BJ (cell line): ENCODE data around the gene RAVER1. TPM values are rescaled to one million over a fixed set of nuclear protein-coding genes. Genes with fewer than 3 reads are reported as not detected.
A peak's percentile ranks its signal among the peaks of the same experiment; 100 is the strongest.

ENCODE experiments used
- CTCF ChIA-PET: fragments of 350-600 bp; formaldehyde crosslinking; extraction: SDS; loops from one replicate; lab custom pipeline; 2021; ENCODE audit warnings: antibody characterized with exemption, inconsistent platforms; lab: Yijun Ruan, JAX
- POLR2A ChIA-PET: fragments of 300-600 bp; sonication (Branson Sonifier 250); formaldehyde crosslinking; extraction: SDS; loops from one replicate; lab custom pipeline; 2021; ENCODE audit warnings: antibody characterized with exemption; lab: Charles Lee
- DNase-seq: peaks from one replicate; pipeline ENCODE4 v3.0.0-alpha.2; 2011; ENCODE audit warnings: low read depth
- H3K27me3 ChIP-seq: 2 replicates; pipeline ENCODE4 v1.6.0; 2011; ENCODE audit warnings: low read length; ENCODE audit not compliant: control insufficient read depth, insufficient read depth
- H3K36me3 ChIP-seq: 2 replicates; pipeline ENCODE4 v1.5.1; 2011; ENCODE audit warnings: low read length; ENCODE audit not compliant: control insufficient read depth, insufficient read depth
- H3K4me3 ChIP-seq: 2 replicates; pipeline ENCODE4 v1.5.1; 2011; ENCODE audit warnings: low read depth, mild to moderate bottlenecking, control low read depth, low read length
- polyA plus RNA-seq: library from polyadenylated mRNA; depleted of rRNA; stranded (reverse); fragments of >200 nt; gene quantifications from 2 replicates; pipeline ENCODE4 v1.2.3, GENCODE V29; 2011
- TF ChIP-seq, protein P1 (sequence below): IDR thresholded peaks from 2 replicates; pipeline ENCODE4 v1.5.1; 2011; ENCODE audit warnings: low read depth, mild to moderate bottlenecking, control low read depth, inconsistent platforms, low read length, moderate library complexity; ENCODE audit not compliant: insufficient read depth

The RAVER1 gene
- polyA plus RNA-seq, 1 experiment = 5.1 TPM

DNA sequence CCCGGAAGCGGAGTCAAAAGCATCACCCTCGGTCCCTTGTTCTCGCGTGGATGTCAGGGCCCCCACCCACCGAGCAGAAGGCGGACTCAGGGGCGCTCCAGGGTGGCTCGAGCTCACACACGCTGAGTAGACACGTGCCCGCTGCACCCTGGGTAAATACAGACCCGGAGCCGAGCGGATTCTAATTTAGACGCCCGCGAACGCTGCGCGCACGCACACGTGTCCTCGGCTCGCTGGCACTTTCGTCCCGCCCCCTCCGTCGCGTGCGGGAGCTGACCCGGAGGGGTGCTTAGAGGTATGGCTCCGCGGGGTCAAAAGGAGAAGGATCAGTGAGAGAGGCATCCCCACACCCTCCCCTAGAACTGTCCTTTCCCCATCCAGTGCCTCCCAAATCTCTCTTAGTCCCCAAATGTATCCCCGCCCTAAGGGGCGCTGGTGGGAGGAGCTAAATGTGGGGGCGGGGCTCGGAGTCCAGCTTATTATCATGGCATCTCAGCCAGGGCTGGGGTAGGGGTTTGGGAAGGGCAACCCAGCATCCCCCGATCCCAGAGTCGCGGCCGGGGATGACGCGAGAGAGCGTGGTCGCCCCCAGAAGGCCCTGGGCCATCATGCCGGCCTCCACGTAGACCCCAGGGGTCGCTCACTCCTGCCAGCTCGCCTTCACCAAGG lies 44.0 kb downstream of the RAVER1 start:
- DNase-seq = no peak
- TF ChIP-seq, protein P1, sequence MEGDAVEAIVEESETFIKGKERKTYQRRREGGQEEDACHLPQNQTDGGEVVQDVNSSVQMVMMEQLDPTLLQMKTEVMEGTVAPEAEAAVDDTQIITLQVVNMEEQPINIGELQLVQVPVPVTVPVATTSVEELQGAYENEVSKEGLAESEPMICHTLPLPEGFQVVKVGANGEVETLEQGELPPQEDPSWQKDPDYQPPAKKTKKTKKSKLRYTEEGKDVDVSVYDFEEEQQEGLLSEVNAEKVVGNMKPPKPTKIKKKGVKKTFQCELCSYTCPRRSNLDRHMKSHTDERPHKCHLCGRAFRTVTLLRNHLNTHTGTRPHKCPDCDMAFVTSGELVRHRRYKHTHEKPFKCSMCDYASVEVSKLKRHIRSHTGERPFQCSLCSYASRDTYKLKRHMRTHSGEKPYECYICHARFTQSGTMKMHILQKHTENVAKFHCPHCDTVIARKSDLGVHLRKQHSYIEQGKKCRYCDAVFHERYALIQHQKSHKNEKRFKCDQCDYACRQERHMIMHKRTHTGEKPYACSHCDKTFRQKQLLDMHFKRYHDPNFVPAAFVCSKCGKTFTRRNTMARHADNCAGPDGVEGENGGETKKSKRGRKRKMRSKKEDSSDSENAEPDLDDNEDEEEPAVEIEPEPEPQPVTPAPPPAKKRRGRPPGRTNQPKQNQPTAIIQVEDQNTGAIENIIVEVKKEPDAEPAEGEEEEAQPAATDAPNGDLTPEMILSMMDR = 0 out of 2 replicates have a peak, but pooled peaks have one; percentile 6
- Histone ChIP-seq H3K27me3 (peaks cover 8% of the 10 kb centered on the region), H3K4me3 (peak overlapping the region; percentile 55), H3K36me3 (peaks cover 8% of the 10 kb centered on the region)
- ChIA-PET POLR2A (interaction anchor here (0.6 to 0.9 kb wide), 2 partner anchors 9 to 45 kb away, joined by 3 read pairs; no protein-coding TSS in a partner anchor), CTCF (interaction anchor here (0.6 to 6.6 kb wide), 8 partner anchors 12 to 358 kb away, joined by 3 to 45 read pairs (median 4); partner anchors contain the start of gene ICAM1)

DNA sequence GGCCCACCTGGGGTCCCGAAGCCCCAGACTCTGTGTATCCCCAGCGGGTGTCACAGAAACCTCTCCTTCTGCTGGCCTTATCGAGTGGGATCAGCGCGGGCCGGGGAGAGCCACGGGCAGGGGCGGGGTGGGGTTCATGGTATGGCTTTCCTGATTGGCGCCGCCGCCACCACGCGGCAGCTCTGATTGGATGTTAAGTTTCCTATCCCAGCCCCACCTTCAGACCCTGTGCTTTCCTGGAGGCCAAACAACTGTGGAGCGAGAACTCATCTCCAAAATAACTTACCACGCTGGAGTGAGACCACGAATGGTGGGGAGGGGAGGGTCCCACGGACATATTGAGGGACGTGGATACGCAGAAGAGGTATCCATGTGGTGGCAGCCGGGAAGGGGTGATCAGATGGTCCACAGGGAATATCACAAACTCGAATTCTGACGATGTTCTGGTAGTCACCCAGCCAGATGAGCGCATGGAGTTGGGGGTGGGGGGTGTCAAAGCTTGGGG lies 44.6 kb downstream of the RAVER1 start:
- POLR2A ChIA-PET = interaction anchor here (0.9 kb wide), 1 partner anchor 8 kb away, joined by 3 read pairs; no protein-coding TSS in a partner anchor
- DNase-seq = no peak
- Histone ChIP-seq H3K36me3 (peaks cover 11% of the 10 kb centered on the region), H3K4me3 (peak overlapping the region; percentile 55), H3K27me3 (peaks cover 6% of the 10 kb centered on the region)
- TF ChIP-seq, protein P1 = no peak
- CTCF ChIA-PET = interaction anchor here (0.8 to 6.6 kb wide), 5 partner anchors 12 to 357 kb away, joined by 3 to 45 read pairs (median 4); partner anchors contain the start of gene ICAM1

DNA sequence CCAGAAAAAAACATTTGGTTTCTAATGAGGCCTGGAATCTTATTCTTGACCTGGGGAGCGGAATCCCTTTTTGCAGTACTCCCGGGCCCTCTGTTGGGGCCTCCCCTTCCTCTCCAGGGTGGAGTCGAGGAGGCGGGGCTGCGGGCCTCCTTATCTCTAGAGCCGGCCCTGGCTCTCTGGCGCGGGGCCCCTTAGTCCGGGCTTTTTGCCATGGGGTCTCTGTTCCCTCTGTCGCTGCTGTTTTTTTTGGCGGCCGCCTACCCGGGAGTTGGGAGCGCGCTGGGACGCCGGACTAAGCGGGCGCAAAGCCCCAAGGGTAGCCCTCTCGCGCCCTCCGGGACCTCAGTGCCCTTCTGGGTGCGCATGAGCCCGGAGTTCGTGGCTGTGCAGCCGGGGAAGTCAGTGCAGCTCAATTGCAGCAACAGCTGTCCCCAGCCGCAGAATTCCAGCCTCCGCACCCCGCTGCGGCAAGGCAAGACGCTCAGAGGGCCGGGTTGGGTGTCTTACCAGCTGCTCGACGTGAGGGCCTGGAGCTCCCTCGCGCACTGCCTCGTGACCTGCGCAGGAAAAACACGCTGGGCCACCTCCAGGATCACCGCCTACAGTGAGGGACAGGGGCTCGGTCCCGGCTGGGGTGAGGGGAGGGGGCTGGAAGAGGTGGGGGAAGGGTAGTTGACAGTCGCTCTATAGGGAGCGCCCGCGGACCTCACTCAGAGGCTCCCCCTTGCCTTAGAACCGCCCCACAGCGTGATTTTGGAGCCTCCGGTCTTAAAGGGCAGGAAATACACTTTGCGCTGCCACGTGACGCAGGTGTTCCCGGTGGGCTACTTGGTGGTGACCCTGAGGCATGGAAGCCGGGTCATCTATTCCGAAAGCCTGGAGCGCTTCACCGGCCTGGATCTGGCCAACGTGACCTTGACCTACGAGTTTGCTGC lies 46.3 kb downstream of the RAVER1 start, which contains the start of gene ICAM4:
Gene ICAM4, plus strand, starts transcription at position 153 of the 935 bp plus-strand sequence. Its CDS starts 58 bp downstream, at position 211.
- H3K4me3 ChIP-seq = no peak within 1 kb of the TSS
- ChIA-PET POLR2A (no interaction called here), CTCF (interaction anchor here (1.1 to 6.6 kb wide), 2 partner anchors 17 to 101 kb away, joined by 3 to 45 read pairs; partner anchors contain the start of gene ICAM1)
- 0 out of 2 replicates have a peak, but pooled peaks cover 2% of the 10 kb centered on the region for H3K27me3 ChIP-seq
- H3K36me3 ChIP-seq = peaks cover 15% of the 10 kb centered on the region
- TF ChIP-seq, protein P1 = no peak
- DNase-seq = no peak

DNA sequence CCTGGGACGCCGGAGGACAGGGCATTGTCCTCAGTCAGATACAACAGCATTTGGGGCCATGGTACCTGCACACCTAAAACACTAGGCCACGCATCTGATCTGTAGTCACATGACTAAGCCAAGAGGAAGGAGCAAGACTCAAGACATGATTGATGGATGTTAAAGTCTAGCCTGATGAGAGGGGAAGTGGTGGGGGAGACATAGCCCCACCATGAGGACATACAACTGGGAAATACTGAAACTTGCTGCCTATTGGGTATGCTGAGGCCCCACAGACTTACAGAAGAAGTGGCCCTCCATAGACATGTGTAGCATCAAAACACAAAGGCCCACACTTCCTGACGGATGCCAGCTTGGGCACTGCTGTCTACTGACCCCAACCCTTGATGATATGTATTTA lies 47.9 kb downstream of the RAVER1 start:
- ChIA-PET POLR2A (no interaction called here), CTCF (interaction anchor here (0.7 kb wide), 1 partner anchor 27 kb away, joined by 3 read pairs; no protein-coding TSS in a partner anchor)

More for the DNA sequence above, 47.9 kb downstream of the RAVER1 start:
- Histone ChIP-seq H3K36me3 (peaks cover 15% of the 10 kb centered on the region), H3K27me3 (0 out of 2 replicates have a peak, but pooled peaks cover 2% of the 10 kb centered on the region), H3K4me3 (no peak overlapping the region)
- TF ChIP-seq, protein P1 = no peak
- DNase-seq = no peak
